ENCODE results near the gene SULT1A2.

DNA sequence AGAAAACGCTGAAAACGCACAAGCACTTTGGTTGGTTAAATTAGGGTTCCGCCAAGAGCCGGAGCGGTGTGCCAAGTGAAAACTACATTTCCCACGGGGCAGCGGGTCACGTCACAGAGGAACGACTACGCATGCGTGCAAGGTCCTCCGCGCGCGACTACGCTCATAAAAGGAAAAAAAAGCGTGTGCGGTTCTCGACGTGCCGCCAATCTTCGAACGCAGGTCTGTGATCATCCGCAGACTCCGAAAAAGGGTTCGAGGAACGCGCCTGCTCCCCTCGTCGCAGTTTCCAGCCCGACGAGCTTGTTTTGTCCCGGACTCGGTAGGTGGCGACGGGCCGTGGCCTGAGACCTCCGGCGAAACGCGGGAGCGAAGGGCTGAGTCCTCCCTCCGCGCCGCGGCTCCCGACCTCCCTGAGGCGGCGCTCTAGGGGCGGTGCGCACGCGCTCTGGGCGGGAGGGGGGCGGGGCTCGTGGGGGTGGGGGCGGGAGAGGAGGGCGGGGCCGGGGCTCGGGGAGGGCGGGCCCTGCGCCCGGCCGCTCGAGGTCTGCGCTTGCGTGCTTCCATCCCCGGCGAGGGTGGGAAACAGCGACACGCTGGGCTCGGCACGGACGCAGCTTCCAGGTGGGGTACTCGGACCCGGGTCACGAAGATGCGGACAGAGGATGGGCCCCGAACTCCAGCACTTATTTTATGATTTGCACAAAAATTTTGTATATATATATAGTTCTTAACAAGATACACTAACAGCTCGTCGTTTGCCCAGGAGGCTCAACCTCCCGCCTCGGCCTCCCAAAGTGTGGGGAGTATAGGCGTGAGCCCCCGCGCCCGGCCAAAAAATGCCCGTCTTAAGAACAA lies 42.8 kb downstream of the SULT1A2 start, which contains the start of gene SGF29:
- TF ChIP-seq, protein P1, sequence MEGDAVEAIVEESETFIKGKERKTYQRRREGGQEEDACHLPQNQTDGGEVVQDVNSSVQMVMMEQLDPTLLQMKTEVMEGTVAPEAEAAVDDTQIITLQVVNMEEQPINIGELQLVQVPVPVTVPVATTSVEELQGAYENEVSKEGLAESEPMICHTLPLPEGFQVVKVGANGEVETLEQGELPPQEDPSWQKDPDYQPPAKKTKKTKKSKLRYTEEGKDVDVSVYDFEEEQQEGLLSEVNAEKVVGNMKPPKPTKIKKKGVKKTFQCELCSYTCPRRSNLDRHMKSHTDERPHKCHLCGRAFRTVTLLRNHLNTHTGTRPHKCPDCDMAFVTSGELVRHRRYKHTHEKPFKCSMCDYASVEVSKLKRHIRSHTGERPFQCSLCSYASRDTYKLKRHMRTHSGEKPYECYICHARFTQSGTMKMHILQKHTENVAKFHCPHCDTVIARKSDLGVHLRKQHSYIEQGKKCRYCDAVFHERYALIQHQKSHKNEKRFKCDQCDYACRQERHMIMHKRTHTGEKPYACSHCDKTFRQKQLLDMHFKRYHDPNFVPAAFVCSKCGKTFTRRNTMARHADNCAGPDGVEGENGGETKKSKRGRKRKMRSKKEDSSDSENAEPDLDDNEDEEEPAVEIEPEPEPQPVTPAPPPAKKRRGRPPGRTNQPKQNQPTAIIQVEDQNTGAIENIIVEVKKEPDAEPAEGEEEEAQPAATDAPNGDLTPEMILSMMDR (IDR thresholded peaks at IDR 0.05; ENCODE audit: control extremely low read depth in 1 of 3, insufficient read depth in 1 of 3, low read depth in 1 of 3, low read length in 3 of 3), result peak; percentile 28 to 42 (median 34); a peak in 3 of 4 replicates
- TF ChIP-seq EZH2 (IDR thresholded peaks at IDR 0.05; ENCODE audit: low read depth, low read length, severe bottlenecking) (no peak), POLR2AphosphoS5 (IDR thresholded peaks at IDR 0.05; ENCODE audit: low read depth, low read length) (peak; percentile 98), GABPA (IDR thresholded peaks at IDR 0.05; ENCODE audit: borderline replicate concordance, insufficient read depth, low read length) (no peak), TAF1 (IDR thresholded peaks at IDR 0.05; ENCODE audit: low read depth, low read length) (peak; percentile 87), POLR2A (IDR thresholded peaks at IDR 0.05; ENCODE audit: control extremely low read depth in 1 of 2, low read depth in 2 of 2, low read length in 2 of 2) (peak; percentile 92 to 95), CREB1 (IDR thresholded peaks at IDR 0.05) (peak; percentile 85), KDM1A (IDR thresholded peaks at IDR 0.05; ENCODE audit: borderline replicate concordance, low read length) (no peak), TCF12 (IDR thresholded peaks at IDR 0.05; ENCODE audit: low read depth, low read length) (no peak), ZNF274 (IDR thresholded peaks at IDR 0.05; ENCODE audit: borderline replicate concordance, extremely low read depth, low read length) (no peak), SP2 (IDR thresholded peaks at IDR 0.05; ENCODE audit: low read length) (no peak; the same call in 1 of the 2 replicates)
- TF ChIP-seq, protein P2, sequence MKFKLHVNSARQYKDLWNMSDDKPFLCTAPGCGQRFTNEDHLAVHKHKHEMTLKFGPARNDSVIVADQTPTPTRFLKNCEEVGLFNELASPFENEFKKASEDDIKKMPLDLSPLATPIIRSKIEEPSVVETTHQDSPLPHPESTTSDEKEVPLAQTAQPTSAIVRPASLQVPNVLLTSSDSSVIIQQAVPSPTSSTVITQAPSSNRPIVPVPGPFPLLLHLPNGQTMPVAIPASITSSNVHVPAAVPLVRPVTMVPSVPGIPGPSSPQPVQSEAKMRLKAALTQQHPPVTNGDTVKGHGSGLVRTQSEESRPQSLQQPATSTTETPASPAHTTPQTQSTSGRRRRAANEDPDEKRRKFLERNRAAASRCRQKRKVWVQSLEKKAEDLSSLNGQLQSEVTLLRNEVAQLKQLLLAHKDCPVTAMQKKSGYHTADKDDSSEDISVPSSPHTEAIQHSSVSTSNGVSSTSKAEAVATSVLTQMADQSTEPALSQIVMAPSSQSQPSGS (IDR thresholded peaks at IDR 0.05; ENCODE audit: low read length), result peak; percentile 26; the same call in 1 of the 2 replicates

Measured in H1 (cell line).